Endothelial cell of hepatic sinusoid (primary cell): ENCODE data around the gene GAPDH.
"Not testable (repeated sequence)": the region's sequence is repeated elsewhere in the genome, so short reads cannot be mapped to it uniquely, and the experiment has no call there.

Source experiments
- in situ Hi-C: cut with HindIII; loops from 2 replicates; pipeline ENCODE4 v1.10.0; 2017; ENCODE audit warnings: low sequenced_read_pairs

The GAPDH gene

GRCh38 chr12:6558014-6558760 is 23.9 kb downstream of the GAPDH start:
- in situ Hi-C loops, result not testable (repeated sequence)

GRCh38 chr12:6559500-6559899 is 25.2 kb downstream of the GAPDH start:
- in situ Hi-C loops, result no loop called here

DNA sequence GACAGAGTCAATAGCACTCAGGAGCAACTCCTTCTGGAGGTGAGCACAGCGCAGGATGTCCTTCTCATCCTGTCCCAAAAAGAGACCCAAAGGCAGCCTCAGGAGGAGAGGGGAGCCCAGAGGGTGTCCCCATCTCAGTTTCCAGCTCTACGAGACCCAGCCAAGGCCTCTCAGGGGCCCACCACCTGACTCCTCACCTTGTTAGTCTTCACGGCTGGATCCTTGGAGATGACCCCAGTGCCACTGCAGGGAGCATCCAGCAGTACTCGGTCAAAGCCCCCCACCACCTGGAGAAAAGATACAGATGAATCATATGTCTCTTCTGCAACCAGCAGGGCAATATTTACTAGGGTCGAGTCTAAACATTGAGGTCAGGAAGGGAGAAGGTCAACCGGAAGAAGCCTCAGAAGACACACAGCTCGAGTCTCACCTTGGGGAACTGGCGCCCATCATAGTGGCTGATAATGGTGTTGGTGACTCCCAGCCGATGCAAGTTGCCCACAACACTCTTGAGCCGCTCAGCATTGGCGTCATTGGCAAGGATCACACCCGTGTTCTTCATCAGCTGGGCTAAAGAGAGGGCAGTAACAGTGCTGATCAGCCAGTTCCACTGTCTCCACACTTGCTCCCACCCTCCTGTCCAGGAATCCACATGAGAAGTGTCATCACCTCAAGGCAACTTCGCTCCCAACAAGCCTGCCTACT is 26.3 kb downstream of the GAPDH start:
- in situ Hi-C loops, result no loop called here

GRCh38 chr12:6562881-6563280 is 28.6 kb downstream of the GAPDH start:
- in situ Hi-C loops, result no loop called here

DNA sequence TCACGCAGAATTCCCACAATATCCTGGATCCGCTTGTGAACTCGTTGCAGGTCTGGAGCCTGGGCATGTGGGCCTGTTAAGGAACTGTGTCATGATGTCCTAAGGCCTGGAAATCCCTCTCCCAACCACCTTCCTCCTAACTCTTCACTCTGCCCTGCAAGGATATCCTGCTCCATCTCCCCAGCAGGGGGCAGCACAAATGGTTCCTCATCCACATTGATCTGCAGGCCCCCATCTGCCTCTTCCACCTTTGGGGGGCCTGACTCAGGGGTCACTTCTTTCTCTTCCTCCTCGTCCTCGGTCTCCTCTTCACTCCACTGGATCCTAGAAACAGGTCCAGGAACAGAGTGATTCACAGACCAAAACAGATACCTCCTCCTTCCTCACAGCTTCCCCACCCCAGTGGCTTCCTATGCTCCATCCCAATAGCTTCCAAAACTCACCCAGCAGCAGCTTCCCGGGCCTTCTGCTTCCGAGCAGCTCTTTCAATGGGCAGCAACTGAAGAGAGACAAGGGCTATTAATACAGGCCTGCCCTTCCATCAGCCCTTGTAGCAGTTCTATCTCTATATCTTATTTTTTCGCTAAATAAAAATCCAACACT is 29.2 kb downstream of the GAPDH start:
- in situ Hi-C loops, result no loop called here

DNA sequence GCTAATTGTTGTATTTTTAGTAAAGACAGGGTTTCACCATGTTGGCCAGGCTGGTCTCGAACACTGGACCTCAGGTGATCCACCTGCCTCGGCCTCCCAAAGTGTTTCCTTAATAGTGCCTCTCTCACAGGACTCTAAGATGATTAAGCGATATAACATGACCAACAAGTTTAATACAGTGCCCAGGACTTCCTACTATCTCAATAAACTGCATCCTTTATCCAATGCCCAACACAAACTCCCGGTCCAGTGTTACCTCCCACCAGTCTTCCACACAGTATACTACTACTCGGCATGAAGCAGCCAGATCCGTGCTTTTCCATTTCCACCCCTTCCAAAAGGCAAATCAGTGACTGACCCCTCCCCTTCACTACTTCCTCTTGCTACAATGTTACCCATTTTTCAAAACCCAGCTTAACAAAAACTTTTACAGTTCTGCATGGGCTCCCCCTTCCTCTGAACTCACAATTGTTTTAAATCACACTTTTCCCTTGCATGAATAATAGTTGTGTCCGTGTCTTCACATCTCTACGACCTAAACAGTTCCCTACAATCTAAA is 32.9 kb downstream of the GAPDH start:
- in situ Hi-C loops, result no loop called here

- in situ Hi-C loops, result no loop called here
Measured at GRCh38 chr12:6569312-6569711, 35.0 kb downstream of the GAPDH start.

GRCh38 chr12:6569786-6570185 is 35.5 kb downstream of the GAPDH start:
- in situ Hi-C loops, result no loop called here

- in situ Hi-C loops, result no loop called here
Measured at GRCh38 chr12:6570264-6570887, 36.1 kb downstream of the GAPDH start.

- in situ Hi-C loops, result no loop called here
Measured at GRCh38 chr12:6573001-6573400, 38.7 kb downstream of the GAPDH start.

DNA sequence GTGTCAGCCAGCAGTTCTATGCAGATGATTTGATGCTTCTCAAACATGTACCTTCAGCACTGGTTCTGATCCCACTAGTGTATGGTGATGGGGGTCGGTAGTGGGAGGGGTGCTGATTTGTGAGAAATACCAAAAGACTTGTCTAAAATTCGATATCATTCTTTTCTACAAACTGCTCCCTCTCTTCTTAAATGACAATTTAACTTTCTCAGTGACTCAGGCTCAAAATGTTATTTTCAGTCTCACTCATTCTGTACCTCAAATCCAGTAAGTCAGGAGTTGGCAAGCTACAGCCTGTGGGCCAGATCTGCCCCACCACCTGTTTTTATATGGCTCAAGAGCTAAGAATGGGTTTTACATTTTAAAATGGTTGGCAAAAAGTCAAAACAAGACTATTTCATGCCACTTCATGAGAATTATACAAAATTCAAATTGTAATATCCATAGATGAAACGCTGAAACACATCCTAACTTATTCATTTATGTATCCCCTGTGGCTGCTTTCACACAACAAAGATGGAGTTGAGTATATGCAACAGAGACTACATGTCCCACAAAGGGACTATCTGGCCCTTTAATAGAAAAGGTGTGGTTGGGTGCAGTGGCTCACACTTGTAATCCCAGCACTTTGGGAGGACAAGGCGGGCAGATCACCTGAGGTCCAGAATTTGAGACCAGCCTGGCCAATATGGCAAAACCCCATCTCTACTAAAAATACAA is 40.4 kb downstream of the GAPDH start:
- in situ Hi-C loops, result no loop called here

DNA sequence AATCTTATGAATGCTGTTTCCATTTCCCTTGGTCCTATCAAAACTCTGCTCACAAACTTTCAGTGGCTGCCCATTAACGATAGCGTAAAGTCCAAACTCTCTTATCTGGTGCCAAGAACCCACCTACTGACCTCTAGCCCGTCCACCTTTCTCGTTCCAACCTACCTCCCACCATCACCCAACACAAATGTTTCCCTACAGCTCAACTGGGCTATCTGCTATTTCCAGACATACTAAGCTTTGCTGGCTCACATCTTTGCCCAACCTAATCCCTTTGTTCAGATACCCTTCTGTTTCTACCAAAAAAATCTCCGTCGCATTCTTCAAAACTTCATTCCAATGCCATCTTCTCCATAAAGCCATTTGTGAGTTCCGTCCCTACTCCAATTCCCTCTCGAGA is 41.3 kb downstream of the GAPDH start:
- in situ Hi-C loops, result no loop called here

DNA sequence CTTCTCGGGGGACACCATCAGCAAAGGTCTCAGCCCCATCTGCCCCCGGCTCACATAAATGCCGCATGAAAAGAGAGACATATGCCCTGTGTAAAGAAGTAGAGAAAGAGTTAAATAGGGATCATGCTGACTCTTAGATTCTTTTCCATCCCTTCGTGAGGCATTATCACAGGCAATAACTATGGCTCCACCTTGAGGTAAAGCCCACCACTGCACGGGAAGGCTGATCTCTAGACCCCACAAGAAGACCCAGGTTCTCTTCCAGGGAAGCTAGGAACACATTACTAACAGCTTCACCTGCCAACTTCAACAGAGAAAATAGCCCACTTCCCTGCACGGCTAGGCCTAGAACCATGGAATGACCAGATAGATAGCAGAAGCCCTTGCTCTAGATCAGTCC is 47.9 kb downstream of the GAPDH start:
- in situ Hi-C loops, result no loop called here

- in situ Hi-C loops, result no loop called here
Measured at GRCh38 chr12:6582959-6583358, 48.6 kb downstream of the GAPDH start.

- in situ Hi-C loops, result no loop called here
Measured at GRCh38 chr12:6584293-6584692, 50.0 kb downstream of the GAPDH start.

DNA sequence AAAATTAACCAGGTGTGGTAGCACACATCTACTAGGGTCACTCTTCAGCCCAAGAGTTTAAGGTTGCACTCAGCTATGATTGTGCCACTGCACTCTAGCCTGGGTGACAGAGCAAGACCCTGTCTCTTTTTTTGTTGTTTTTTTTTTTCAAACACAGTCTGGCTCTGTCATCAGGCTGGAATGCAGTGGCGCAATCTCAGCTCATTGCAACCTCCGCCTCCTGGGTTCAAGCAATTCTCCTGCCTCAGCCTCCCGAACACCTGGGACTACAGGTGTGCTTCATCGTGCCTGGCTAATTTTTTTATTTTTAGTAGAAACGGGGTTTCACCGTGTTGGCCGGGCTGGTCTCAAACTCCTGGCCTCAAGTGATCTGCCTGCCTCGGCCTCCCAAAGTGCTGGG is 52.3 kb downstream of the GAPDH start:
- in situ Hi-C loops, result not testable (repeated sequence)
